Stimulated activated CD4-positive, alpha-beta T cell treated with anti-CD3 and anti-CD28 coated beads, Interleukin-12 subunit alpha, Interleukin-12 subunit beta, amount 100 ng/mL, for 24 hours (primary cell): ENCODE data around the gene NAA16.
"Not testable (repeated sequence)": the region's sequence is repeated elsewhere in the genome, so short reads cannot be mapped to it uniquely, and the experiment has no call there.

Source experiments
- DNase-seq, 2 experiments: peaks; one replicate each; pipeline ENCODE4 v3.0.0-alpha.2; 2020; ENCODE audit warnings: low read depth in 2 of 2

The NAA16 gene

GRCh38 chr13:41408746-41409145 lies 97.7 kb downstream of the NAA16 start:
- no peak for DNase-seq

GRCh38 chr13:41409611-41410010 lies 98.5 kb downstream of the NAA16 start:
- no peak for DNase-seq

- no peak for DNase-seq
These were observed 100.0 kb downstream of the NAA16 start for GRCh38 chr13:41411060-41411459.

- no peak for DNase-seq
These were observed 100.5 kb downstream of the NAA16 start for GRCh38 chr13:41411522-41411921.

GRCh38 chr13:41413872-41414271 lies 102.8 kb downstream of the NAA16 start:
- no peak for DNase-seq

GRCh38 chr13:41416276-41416675 lies 105.2 kb downstream of the NAA16 start:
- DNase-seq: no peak

GRCh38 chr13:41418027-41418426 lies 107.0 kb downstream of the NAA16 start:
- DNase-seq: no peak

GRCh38 chr13:41418731-41419130 lies 107.7 kb downstream of the NAA16 start:
- no peak for DNase-seq

GRCh38 chr13:41419206-41419605 lies 108.1 kb downstream of the NAA16 start:
- DNase-seq: no peak

GRCh38 chr13:41420146-41420545 lies 109.1 kb downstream of the NAA16 start:
- no peak for DNase-seq

- not testable (repeated sequence) for DNase-seq
These were observed 110.3 kb downstream of the NAA16 start for GRCh38 chr13:41421330-41421729.

GRCh38 chr13:41421983-41422382 lies 110.9 kb downstream of the NAA16 start:
- DNase-seq: not testable (repeated sequence)

- not testable (repeated sequence) for DNase-seq
These were observed 112.2 kb downstream of the NAA16 start for GRCh38 chr13:41423259-41423658.

GRCh38 chr13:41424675-41425074 lies 113.6 kb downstream of the NAA16 start:
- not testable (repeated sequence) for DNase-seq

GRCh38 chr13:41426047-41426446 lies 115.0 kb downstream of the NAA16 start:
- no peak for DNase-seq
